SKM-1 (cell line): ENCODE measurements around the gene CCPG1.
"Not testable (repeated sequence)": the region's sequence is repeated elsewhere in the genome, so short reads cannot be mapped to it uniquely, and the experiment has no call there.

ENCODE experiments used
- DNase-seq: peaks from one replicate; lab custom pipeline; 2025; ENCODE audit not compliant: unreplicated experiment; lab: John Stamatoyannopoulos, UW

The CCPG1 gene, protein sequence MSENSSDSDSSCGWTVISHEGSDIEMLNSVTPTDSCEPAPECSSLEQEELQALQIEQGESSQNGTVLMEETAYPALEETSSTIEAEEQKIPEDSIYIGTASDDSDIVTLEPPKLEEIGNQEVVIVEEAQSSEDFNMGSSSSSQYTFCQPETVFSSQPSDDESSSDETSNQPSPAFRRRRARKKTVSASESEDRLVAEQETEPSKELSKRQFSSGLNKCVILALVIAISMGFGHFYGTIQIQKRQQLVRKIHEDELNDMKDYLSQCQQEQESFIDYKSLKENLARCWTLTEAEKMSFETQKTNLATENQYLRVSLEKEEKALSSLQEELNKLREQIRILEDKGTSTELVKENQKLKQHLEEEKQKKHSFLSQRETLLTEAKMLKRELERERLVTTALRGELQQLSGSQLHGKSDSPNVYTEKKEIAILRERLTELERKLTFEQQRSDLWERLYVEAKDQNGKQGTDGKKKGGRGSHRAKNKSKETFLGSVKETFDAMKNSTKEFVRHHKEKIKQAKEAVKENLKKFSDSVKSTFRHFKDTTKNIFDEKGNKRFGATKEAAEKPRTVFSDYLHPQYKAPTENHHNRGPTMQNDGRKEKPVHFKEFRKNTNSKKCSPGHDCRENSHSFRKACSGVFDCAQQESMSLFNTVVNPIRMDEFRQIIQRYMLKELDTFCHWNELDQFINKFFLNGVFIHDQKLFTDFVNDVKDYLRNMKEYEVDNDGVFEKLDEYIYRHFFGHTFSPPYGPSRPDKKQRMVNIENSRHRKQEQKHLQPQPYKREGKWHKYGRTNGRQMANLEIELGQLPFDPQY

GRCh38 chr15:55408012-55408928 lies at the start of gene CCPG1, which contains the start of gene PIERCE2:
Gene CCPG1 (minus strand): TSS chr15:55408359. CDS start chr15:55389424, 18,935 bp downstream.
Gene PIERCE2 (plus strand): TSS chr15:55408495. CDS start chr15:55408769, 274 bp downstream.
- DNase-seq, result peak; percentile 88

DNA sequence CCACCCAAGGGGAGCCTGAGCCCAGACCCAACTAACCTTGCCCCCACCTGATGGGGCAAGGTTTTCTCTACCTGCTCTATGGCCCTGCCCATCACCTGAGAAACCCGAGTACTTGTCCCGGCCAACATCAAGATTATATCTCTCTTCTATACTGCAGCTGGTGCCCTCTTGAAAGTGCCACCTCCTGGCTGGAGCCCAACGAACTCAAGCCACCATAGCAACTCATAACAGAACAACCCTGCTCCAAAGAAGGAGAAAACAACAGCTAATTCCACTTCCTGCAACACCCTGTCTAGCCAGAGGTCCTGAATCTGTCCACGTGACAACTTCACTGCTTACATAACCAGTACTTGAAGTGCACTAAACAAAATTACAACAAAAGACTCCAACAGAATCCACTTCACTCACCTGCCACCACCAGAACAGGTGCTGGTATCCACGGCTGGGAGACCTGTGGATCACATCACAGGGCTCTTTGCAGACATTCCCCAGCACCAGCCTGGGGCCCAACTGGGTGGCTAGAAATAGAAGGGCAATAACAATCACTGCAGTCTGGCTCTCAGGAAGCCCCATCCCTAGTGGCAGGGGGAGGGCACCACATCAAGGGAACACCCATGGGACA lies 49.4 kb upstream of the CCPG1 start:
- DNase-seq, result no peak

DNA sequence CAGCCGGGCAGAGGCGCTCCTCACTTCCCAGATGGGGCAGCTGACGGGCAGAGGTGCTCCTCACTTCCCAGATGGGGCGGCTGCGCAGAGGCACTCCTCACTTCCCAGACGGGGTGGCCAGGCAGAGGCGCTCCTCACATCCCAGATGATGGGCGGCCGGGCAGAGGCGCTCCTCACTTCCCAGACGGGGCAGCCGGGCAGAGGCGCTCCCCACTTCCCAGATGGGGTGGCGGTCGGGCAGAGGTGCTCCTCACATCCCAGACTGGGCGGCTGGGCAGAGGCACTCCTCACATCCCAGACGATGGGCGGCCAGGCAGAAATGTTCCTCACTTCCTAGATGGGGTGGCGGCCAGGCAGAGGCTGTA lies 38.9 kb upstream of the CCPG1 start:
- DNase-seq, result not testable (repeated sequence)

GRCh38 chr15:55446379-55447029 lies 38.3 kb upstream of the CCPG1 start:
- not testable (repeated sequence) for DNase-seq

- DNase-seq, result not testable (repeated sequence)
Measured at GRCh38 chr15:55445936-55446335, 37.8 kb upstream of the CCPG1 start.

DNA sequence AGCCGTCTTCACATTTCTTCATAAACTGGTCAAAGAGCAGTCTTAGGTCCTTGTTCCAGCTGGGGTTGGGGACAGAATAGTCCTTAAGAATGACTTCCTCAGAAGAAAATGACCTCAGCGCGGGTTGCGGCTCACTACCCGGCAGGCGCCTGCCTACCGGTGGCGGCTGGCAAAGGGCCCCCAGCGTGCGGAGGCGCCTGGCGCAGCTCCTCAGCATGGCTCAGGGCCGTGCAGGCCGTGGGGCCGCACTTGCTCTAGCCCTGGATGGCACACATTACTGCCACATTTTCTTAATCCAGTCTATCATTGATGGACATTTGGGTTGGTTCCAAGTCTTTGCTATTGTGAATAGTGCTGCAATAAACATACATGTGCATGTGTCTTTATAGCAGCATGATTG lies 35.0 kb upstream of the CCPG1 start:
- not testable (repeated sequence) for DNase-seq

DNA sequence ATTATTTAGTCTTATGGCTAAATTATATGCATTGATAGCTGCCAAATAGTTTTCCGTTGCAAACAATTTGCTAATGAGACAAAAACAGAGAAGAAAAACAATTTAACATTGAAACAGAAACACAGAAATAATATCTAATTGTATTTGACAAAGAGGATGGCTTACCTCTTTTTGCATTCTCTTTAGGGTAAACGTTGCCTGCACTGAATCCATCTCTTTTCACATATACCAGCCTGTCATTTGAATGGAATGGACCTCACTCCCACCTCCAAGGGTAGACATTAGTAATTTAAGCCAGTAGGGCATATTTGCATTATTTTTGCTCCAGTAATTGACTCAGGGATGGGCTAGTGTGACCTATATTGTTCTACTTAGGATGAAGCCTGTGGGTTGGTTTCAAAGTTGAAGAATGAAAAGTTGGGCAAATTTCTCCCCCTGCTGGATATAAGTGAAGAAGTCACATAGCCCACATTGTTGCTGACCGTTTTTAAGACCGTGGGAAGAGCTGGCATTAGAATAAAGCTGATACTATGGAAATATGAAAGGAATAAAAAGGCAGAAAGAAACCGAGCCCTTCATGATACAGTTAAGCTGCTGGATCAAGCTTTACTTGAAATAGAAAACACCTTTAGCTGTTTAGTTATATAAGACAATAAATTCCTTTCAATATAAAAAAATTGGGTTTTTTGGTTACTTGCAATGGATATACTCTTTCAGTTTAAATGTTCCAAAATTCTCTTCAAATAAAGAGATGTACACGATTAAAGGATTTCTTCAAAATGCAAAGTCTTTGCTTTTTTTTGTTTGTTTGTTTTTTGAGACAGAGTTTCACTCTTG lies 27.0 kb upstream of the CCPG1 start:
- DNase-seq, result peak; percentile 58

DNA sequence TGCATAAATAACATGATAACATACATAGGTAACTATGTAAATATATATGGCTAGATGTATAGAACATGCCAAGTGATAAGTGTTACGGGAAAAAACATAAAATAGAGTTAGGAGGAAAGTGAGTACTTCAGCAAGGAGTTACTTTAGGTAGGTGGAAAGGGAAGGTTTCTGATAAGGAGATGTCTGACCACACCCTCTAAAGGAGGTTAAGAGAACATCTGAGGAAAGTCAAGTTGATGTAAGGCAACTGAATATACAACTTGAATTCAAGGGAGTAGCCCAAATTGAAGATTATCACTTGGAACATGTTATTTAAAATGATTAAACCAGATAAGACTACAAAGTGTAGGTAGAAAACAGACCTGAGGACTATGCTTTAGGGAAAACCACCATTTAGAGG lies 13.9 kb upstream of the CCPG1 start:
- DNase-seq, result no peak

DNA sequence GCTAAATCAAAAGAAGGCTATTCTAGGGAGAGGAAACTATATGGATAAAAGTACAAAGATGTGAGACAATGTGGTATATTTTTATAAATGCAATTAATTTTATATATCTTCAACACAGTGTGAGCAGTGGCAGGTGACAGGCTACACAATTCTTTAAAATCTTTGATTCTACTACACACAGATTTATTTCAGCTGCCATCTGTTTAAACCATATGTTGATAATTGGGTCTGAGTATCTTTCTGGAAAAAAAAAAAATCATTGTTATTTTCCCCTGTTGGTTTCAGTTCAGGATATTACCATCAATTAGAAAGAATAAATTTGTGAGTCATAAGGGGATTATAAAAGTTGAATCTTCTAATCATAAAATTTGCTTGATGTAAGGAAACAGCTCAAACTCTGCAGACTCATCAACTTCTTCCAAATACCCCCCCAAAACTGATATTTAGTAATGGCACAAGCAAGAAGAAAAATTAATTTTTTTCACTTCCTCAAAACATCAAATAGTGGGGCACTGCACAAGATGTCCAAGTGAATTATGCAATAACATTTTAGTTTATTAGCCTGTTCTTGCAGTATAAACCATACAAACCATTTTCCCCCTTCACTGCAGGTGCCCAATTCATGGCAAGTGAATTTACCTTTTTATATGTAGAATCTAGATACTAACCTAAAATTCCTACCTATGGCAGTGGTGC lies 12.2 kb upstream of the CCPG1 start:
- no peak for DNase-seq

GRCh38 chr15:55417678-55418077 lies 9.5 kb upstream of the CCPG1 start:
- DNase-seq, result not testable (repeated sequence)

DNA sequence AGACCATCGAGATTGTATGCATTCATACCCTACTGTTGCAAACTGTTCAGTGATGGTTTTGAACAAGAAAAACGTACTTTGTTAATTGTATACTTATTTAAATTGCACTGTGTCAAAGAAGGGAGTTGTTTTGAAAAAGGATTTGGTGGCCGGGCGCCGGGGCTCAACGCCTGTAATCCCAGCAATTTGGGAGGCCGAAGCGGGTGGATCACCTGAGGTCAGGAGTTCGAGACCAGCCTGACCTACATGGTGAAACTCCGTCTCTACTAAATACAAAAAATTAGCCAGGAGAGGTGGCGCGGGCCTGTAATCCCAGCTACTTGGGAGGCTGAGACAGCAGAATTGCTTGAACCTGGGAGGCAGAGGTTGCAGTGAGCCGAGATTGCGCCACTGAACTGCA lies 817 bp upstream of the CCPG1 start:
- DNase-seq, result not testable (repeated sequence)

DNA sequence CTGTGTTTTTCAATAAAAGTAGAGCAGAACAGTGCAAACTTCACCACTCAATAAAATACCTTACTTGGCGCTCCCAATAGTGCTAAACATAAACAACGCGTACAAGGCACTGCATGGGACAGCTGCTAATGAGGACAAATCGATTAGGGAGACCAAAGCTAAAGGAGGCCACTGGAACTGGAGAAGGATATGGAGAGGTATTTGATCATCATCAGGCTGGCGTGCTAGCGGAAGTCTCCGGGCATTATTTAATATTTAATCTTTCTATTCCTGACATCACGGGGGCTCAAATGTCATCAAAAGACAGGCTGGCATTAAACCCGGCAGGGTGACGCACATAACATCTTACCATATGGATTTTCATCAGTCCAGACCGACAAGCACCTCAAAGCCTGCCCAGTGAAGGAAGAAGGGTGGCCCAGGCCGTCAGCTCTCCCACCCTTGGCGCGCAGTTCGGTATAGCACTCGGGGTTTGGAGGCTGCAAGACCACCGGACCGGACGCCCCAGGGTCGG lies 604 bp downstream of the CCPG1 start:
- DNase-seq, result no peak

DNA sequence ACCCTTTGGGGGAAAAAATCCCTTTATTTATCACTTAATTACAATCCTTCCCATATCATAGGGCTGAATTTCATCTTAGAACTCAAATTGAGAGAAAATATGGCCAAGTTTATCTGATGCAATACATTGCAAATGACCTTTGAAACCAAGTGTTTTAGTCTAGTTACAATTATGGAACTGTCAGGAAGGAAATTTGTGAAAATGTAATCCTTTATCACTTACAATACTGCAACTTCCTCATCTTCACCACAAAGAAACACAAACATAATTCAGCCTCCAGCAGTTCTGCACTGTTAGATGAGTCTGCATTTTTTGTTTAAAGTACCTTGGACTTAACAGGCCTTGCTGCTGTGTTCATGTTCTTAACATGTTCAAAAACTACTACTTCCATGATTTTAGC lies 4.6 kb downstream of the CCPG1 start:
- peak; percentile 84 for DNase-seq

DNA sequence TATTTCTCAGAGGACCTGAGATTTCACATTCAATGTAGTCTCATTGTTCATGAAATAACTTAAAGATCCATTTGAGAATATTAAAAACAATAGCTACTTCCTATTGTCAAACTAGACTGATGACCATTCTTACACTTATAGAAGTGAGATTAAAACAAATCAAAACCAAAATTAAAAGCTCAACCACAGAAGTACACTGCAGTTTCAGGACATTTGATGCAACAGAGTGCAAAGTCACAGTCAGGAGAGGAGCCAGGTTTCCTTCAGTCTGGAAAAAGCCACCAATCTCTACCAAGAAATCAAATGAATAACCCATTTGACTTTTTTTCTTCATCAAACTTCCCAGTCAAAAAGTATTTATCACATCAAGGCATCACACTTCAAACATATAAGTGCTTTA lies 5.5 kb downstream of the CCPG1 start:
- DNase-seq, result no peak

DNA sequence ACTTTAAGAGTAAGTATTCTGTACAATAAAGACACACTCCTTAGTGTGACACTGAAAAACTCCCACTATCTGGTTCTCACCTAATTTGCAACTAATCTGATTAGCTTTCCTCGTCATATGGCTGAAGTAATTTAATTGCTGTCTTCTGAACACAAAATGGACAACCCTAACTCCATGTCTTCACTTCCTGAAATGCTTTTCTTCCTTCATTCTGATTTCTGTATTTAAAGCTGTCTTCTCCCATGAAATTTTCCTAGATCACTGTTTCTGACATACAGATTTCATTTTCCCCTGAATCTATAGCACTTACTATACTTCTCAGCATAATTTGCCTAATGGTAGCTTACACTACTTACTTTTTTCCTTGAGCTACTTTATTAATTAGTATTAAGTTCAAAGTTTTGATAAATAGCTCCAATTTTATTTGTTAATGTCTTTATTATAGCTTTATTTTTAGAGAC lies 6.3 kb downstream of the CCPG1 start:
- no peak for DNase-seq

DNA sequence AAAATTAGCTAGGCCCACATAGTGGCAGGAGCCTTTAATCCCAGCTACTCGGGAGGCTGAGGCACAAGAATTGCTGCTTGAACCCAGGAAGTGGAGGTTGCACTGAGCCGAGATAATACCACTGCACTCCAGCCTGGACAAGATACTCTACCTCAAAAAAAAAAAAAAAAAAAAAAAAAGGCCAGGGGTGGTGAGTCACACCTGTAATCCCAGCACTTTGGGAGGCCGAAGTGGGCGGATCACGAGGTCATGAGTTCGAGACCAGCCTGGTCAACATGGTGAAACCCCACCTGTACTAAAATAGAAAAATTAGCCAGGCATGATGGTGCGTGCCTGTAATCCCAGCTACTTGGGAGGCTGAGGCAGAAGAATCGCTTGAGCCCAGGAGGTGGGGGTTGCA lies 8.1 kb downstream of the CCPG1 start:
- not testable (repeated sequence) for DNase-seq

GRCh38 chr15:55398243-55398642 lies 9.9 kb downstream of the CCPG1 start:
- DNase-seq, result no peak

- peak; percentile 32 for DNase-seq
Measured at GRCh38 chr15:55394694-55395093, 13.5 kb downstream of the CCPG1 start.
